Karpas-422 (cell line): ENCODE results near the gene HSP90AB1. TPM values are rescaled to one million over a fixed set of nuclear protein-coding genes. Genes with fewer than 3 reads are reported as not detected.

ENCODE experiments used
- DNase-seq: peaks from one replicate; pipeline ENCODE4 v3.0.0-alpha.2; 2015
- H2AFZ ChIP-seq: fragments of 200-600 bp; sonication (generic); 2 replicates; pipeline ENCODE4 v1.6.1; 2014; ENCODE audit warnings: antibody characterized with exemption, low read length, mixed read lengths
- H3K27ac ChIP-seq: fragments of 200-600 bp; sonication (generic); 2 replicates; pipeline ENCODE4 v1.5.1; 2014; ENCODE audit warnings: mild to moderate bottlenecking, low read length, moderate library complexity
- H3K27me3 ChIP-seq: fragments of 200-600 bp; sonication (generic); 2 replicates; pipeline ENCODE4 v1.6.1; 2014; ENCODE audit warnings: low read length, mixed read lengths
- H3K36me3 ChIP-seq: fragments of 200-600 bp; sonication (generic); 2 replicates; pipeline ENCODE4 v1.6.1; 2014; ENCODE audit warnings: low read length, mixed read lengths; ENCODE audit not compliant: insufficient read depth
- H3K4me1 ChIP-seq: fragments of 200-600 bp; sonication (generic); 2 replicates; pipeline ENCODE4 v1.6.1; 2014; ENCODE audit warnings: mild to moderate bottlenecking, low read length, mixed read lengths
- H3K4me2 ChIP-seq: fragments of 200-600 bp; sonication (generic); 2 replicates; pipeline ENCODE4 v1.6.1; 2014; ENCODE audit warnings: low read length, low read depth, mild to moderate bottlenecking; ENCODE audit not compliant: poor library complexity, severe bottlenecking
- H3K4me3 ChIP-seq: fragments of 200-600 bp; sonication (generic); 2 replicates; pipeline ENCODE4 v1.5.1; 2014; ENCODE audit warnings: mild to moderate bottlenecking, antibody characterized with exemption, low read length, mixed read lengths
- H3K79me2 ChIP-seq: fragments of 200-600 bp; sonication (generic); 2 replicates; pipeline ENCODE4 v1.6.1; 2014; ENCODE audit warnings: mild to moderate bottlenecking, low read length, mixed read lengths
- H3K9ac ChIP-seq: fragments of 200-600 bp; sonication (generic); 2 replicates; pipeline ENCODE4 v1.6.0; 2014; ENCODE audit warnings: low read length
- H3K9me2 ChIP-seq: fragments of 200-600 bp; sonication (generic), shearing (Covaris generic); replicated peaks from 2 replicates; pipeline ENCODE4 v1.6.0; 2014; ENCODE audit warnings: mild to moderate bottlenecking, low read length, moderate library complexity; ENCODE audit not compliant: insufficient read depth
- H3K9me3 ChIP-seq: fragments of 300-700, 200-600 bp; sonication (generic); 2 replicates; pipeline ENCODE4 v1.6.1; 2014; ENCODE audit warnings: low read length, mixed read lengths
- H4K20me1 ChIP-seq: fragments of 200-600 bp; sonication (generic); 2 replicates; pipeline ENCODE4 v1.6.1; 2014; ENCODE audit warnings: mild to moderate bottlenecking, antibody characterized with exemption, low read length, low read depth; ENCODE audit not compliant: insufficient read depth
- total RNA-seq: library from RNA; depleted of rRNA; stranded (reverse); fragments of >200 nt; shearing (Covaris generic); gene quantifications from 2 replicates; pipeline ENCODE4 v1.2.3, GENCODE V29; 2014; ENCODE audit warnings: low replicate concordance

HSP90AB1 gene
- total RNA-seq, 1 experiment from 2014 or later: 474 TPM

GRCh38 chr6:44285552-44286284 is 38.8 kb downstream of the HSP90AB1 start:
- Histone ChIP-seq H3K4me1 (no peaks in the 10 kb centered on the region), H3K27ac (no peak overlapping the region), H2AFZ (no peak overlapping the region), H3K4me2 (no peak overlapping the region), H3K4me3 (no peak overlapping the region), H3K9me3 (no peaks in the 10 kb centered on the region), H3K27me3 (no peaks in the 10 kb centered on the region), H3K9me2 (no peaks in the 10 kb centered on the region), H3K36me3 (no peaks in the 10 kb centered on the region), H3K79me2 (no peaks in the 10 kb centered on the region), H3K9ac (no peak overlapping the region), H4K20me1 (no peaks in the 10 kb centered on the region; the same call in 1 of the 2 replicates)
- peak; percentile 69 for DNase-seq

GRCh38 chr6:44286285-44286565 is 39.3 kb downstream of the HSP90AB1 start:
- Histone ChIP-seq H2AFZ (no peak overlapping the region), H3K4me1 (no peaks in the 10 kb centered on the region), H3K9me3 (no peaks in the 10 kb centered on the region), H3K4me3 (no peak overlapping the region), H3K27me3 (no peaks in the 10 kb centered on the region), H3K9me2 (no peaks in the 10 kb centered on the region), H3K9ac (no peak overlapping the region), H3K4me2 (no peak overlapping the region), H3K36me3 (no peaks in the 10 kb centered on the region), H4K20me1 (no peaks in the 10 kb centered on the region; the same call in 1 of the 2 replicates), H3K27ac (no peak overlapping the region), H3K79me2 (no peaks in the 10 kb centered on the region)
- DNase-seq: no peak

DNA sequence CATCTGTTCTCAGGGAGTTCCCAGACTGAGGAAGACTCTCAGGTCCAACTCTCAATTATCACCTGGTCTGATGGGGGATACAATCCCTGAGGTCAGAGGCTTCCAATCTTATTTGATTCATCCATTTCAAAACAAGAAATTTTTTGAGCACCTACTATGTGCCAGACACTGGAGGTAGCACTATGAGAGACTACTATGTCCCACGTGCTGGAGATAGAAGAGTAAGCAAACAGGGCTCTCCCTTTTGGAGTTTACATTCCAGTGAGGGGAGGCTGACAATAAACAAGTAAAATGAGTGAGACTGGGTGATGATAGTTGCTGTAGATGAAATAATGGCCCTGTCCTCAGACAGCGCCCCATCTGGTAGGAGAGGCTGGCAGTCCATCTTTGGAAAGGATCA is 39.8 kb downstream of the HSP90AB1 start:
- no peaks in the 10 kb centered on the region for H3K36me3 ChIP-seq
- no peaks in the 10 kb centered on the region; the same call in 1 of the 2 replicates for H4K20me1 ChIP-seq
- H3K4me1 ChIP-seq: no peaks in the 10 kb centered on the region
- H2AFZ ChIP-seq: no peak overlapping the region
- H3K27me3 ChIP-seq: no peaks in the 10 kb centered on the region
- H3K9me2 ChIP-seq: no peaks in the 10 kb centered on the region
- H3K79me2 ChIP-seq: no peaks in the 10 kb centered on the region
- no peak overlapping the region for H3K4me3 ChIP-seq
- no peak overlapping the region for H3K9ac ChIP-seq
- H3K4me2 ChIP-seq: no peak overlapping the region
- no peak for DNase-seq
- no peak overlapping the region for H3K27ac ChIP-seq
- no peaks in the 10 kb centered on the region for H3K9me3 ChIP-seq

GRCh38 chr6:44289726-44290260 is 42.9 kb downstream of the HSP90AB1 start:
- no peak overlapping the region for H3K27ac ChIP-seq
- no peak overlapping the region for H3K4me3 ChIP-seq
- no peaks in the 10 kb centered on the region for H3K27me3 ChIP-seq
- no peaks in the 10 kb centered on the region for H3K36me3 ChIP-seq
- no peaks in the 10 kb centered on the region for H3K79me2 ChIP-seq
- H3K9me2 ChIP-seq: no peaks in the 10 kb centered on the region
- no peaks in the 10 kb centered on the region for H3K4me1 ChIP-seq
- H3K4me2 ChIP-seq: no peak overlapping the region
- no peaks in the 10 kb centered on the region for H4K20me1 ChIP-seq
- no peaks in the 10 kb centered on the region for H3K9me3 ChIP-seq
- no peak overlapping the region for H2AFZ ChIP-seq
- H3K9ac ChIP-seq: no peak overlapping the region
- DNase-seq: no peak

- Histone ChIP-seq H3K9me2 (no peaks in the 10 kb centered on the region), H3K79me2 (no peaks in the 10 kb centered on the region), H3K27me3 (no peaks in the 10 kb centered on the region), H3K4me2 (no peak overlapping the region), H3K27ac (no peak overlapping the region), H3K9me3 (no peaks in the 10 kb centered on the region), H4K20me1 (0 out of 2 replicates have a peak, but pooled peaks cover 4% of the 10 kb centered on the region), H3K4me3 (no peak overlapping the region), H3K9ac (no peak overlapping the region), H3K4me1 (no peaks in the 10 kb centered on the region), H3K36me3 (no peaks in the 10 kb centered on the region), H2AFZ (no peak overlapping the region)
- DNase-seq: no peak
These were observed 44.9 kb downstream of the HSP90AB1 start for GRCh38 chr6:44291841-44292240.

GRCh38 chr6:44292661-44293365 is 45.9 kb downstream of the HSP90AB1 start:
- H2AFZ ChIP-seq: no peak overlapping the region
- H3K9me2 ChIP-seq: no peaks in the 10 kb centered on the region
- H3K4me3 ChIP-seq: no peak overlapping the region
- no peak overlapping the region for H3K4me2 ChIP-seq
- H3K4me1 ChIP-seq: no peaks in the 10 kb centered on the region
- H3K79me2 ChIP-seq: no peaks in the 10 kb centered on the region
- no peaks in the 10 kb centered on the region for H3K9me3 ChIP-seq
- H3K36me3 ChIP-seq: no peaks in the 10 kb centered on the region
- H3K27me3 ChIP-seq: no peaks in the 10 kb centered on the region
- DNase-seq: no peak
- no peak overlapping the region for H3K27ac ChIP-seq
- H4K20me1 ChIP-seq: 0 out of 2 replicates have a peak, but pooled peaks cover 4% of the 10 kb centered on the region
- H3K9ac ChIP-seq: no peak overlapping the region

DNA sequence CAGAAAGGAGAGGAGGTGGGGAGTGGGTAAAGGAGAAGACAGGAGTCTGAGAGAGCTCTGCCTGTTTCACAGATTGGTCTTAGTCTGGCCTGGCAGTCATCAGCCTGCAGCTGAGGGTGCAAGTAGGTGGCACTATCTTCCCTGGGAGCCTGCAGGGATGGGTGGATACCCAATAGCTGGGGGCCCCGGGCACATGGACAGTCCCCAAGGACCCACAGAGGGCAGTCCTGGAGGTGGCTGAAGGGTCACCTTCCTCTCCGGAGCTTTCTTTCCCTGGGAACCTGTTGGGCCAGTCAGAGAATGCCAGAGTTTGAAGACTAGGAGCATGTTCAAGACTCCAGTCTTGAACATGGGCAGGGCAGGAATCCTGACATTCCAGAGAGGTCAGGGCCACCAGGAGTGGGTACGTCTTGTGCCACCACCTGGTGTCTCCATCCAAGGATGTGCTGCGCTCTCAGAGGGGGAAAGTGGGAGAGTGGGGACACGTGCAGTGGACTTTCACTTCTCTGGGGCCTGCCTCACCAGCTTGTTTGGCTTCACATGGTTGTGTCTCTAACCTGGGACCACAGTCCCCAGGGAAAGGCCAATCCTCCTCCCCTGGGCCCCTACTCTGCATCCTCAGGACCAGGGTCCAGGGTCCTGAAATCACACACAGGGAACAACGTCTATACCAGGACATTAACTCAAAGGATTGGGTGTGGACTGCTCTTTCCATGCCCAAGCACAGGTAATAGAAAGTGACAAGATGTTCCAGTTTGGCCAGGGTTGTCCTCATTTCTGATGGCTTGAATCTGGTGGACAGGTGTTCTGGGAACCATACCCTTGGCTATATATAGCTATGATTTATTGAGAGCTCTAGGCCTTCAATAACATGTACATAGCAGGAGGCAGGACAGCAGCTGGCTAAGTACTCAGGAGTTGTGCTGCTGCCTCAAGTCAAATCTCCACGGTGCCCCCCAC is 48.2 kb downstream of the HSP90AB1 start:
- Histone ChIP-seq H3K9ac (no peak overlapping the region), H3K79me2 (no peaks in the 10 kb centered on the region), H3K36me3 (no peaks in the 10 kb centered on the region), H3K27ac (no peak overlapping the region), H3K9me2 (no peaks in the 10 kb centered on the region), H3K4me2 (no peak overlapping the region), H4K20me1 (0 out of 2 replicates have a peak, but pooled peaks cover 4% of the 10 kb centered on the region), H3K4me1 (no peaks in the 10 kb centered on the region), H3K9me3 (no peaks in the 10 kb centered on the region), H3K27me3 (no peaks in the 10 kb centered on the region), H3K4me3 (no peak overlapping the region), H2AFZ (no peak overlapping the region)
- no peak for DNase-seq
